ENCODE measurements around the gene AUTS2.

AUTS2 gene

GRCh38 chr7:69799990-69800389, 201.7 kb downstream of the AUTS2 start:
- no peak for FAIRE-seq

DNA sequence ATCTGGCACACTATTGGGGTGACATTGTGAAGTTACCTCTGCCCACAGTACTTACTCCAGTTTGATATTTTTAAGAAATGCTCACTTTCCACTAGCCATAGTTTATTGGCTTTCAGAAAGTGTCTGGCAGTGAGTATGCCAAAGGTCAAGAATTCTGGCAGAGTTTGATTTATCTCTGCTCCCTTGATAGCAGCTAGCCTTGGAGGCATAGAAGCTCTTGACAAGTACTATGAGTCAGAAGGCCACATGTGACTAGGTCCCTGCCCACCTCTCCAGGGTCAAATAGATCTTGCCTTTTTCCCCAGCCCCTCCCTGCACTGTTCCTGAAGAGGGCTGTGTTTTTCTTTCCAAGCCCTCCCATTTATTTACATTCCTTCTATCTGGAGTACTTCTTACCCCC, 202.2 kb downstream of the AUTS2 start:
- FAIRE-seq = no peak

GRCh38 chr7:69801729-69802682, 203.7 kb downstream of the AUTS2 start:
- no peak for FAIRE-seq

GRCh38 chr7:69803699-69804516, 205.6 kb downstream of the AUTS2 start:
- FAIRE-seq = no peak

- FAIRE-seq = no peak
These were observed 206.7 kb downstream of the AUTS2 start for GRCh38 chr7:69804962-69805361.

GRCh38 chr7:69808391-69808790, 210.1 kb downstream of the AUTS2 start:
- no peak for FAIRE-seq

DNA sequence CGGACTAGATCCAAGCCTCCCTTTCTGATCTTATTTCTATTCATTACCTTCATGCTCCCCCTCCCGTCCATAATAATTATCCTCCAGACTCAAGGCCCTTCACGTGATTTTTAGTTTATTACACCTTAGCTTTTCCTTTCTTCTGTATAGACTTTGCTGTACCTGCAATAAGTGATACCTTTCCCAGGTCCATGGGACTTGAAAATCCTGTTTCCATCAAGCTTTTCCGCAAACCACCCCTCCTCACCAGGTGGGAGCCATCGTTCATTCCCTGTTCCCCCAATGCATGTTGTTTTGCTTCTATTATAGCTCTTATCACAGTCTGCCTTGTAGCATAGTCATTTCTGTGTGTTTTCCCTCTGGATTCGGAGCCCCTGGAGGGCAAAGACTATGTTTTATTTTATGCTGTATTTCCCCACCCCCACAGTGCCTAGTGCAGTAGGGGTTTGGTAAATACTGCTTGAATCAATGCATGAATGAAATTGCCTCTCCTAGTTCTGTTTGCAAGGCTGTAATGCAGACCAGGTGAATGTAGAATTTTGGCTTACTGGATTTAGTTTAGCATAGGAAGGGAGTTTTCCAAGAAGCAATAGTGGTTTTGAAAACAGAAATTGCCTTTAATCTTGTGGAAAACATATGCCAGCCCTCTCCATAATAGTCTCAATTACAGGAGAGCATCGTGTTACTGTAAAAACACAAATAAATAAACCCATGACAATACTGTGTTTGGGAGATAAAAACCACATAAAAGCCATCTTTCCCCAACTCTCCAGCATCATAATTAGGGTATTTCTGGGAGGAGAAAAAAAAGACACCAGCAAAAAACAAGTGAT, 213.4 kb downstream of the AUTS2 start:
- no peak for FAIRE-seq

GRCh38 chr7:69812756-69813155, 214.5 kb downstream of the AUTS2 start:
- FAIRE-seq = no peak

DNA sequence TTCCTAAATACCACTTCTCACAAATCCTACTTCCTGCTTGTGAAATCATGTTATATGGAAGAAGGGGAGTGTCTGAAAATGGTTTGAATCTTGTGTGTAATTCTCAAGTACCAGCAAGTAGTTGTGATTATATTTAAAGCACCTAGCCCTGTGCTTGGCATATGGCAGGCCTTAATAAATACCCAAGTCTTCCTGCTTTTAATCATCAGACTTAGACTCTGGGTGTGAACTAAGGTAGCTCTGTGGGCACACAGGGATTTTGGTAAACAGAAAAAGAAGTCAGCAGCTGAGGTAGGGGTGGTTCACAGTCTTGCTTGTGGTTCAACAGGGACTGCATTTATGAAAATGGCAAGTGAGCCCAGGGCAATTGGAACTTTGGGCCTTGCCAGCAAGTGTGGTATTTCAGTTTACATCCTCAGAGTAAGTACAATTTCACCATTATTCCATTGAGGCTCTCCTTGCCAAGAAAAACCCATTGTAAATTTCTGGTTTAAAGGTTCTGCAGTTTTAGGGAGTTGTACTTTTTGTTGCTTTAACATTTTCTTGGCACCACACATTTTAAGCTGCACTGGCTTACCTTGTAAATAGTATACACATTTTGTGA, 215.5 kb downstream of the AUTS2 start:
- no peak for FAIRE-seq

DNA sequence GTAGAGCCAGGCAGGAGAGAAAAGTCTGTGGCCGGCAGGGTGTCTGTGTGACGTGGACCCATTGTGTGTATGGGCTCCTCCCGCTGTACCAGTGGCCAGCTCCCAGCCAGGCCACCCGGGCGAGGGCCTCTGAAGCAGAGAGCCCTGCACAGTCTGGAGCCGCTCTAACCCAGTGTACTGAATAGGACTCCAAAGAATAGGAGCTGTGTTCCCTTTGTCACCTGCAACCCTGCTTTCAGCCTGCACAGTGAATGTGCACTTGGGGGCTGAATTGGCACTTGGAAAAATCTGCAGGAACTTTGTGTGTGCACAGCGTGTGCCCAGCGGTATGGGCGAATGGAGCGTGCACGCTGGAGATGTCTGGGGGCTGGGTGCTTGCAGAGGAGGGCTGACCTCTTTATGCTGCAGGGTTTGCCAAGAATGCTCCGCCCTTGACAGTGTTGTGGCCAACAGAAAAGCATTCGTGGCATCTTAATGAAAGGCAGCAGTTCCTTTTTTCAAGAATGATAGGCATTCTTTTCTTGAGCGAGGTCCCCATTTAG, 216.2 kb downstream of the AUTS2 start:
- no peak for FAIRE-seq

DNA sequence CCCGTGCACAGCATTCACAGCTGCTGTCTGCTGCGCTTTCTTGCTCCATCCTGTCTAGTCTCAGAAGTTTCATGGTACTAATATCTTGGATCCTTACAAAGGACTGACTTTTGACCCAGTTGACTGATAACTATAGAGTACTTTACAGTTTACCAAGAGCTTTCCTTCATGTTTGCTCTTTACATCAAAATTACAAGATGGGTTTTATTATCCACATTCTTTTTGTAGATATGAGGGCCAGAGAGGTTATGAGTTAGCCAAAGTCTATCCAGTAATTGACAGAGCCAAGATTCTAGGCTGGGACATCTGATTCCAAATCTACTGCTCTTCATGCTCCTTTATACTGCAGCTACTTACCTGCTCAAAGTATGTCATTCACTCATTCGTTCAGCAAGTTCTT, 218.2 kb downstream of the AUTS2 start:
- no peak for FAIRE-seq

DNA sequence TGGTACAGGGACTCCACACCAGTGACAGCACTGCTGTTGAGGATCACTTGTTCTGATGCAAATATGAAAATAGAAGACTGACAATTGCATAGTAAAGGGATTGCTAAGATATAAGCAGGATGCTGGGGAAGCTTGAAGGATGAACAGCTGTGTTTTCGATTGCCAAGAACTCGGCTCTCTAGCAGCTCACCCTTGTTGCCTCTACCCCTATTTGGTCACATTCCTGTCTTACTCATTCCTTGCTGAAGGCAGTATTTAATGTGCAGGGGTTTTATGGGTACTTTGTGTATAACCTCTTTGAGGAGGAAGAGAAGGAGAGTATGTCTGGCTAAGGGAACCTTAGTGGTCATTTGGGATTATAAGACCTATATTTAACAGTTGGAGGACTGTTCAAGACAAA, 218.8 kb downstream of the AUTS2 start:
- no peak for FAIRE-seq

DNA sequence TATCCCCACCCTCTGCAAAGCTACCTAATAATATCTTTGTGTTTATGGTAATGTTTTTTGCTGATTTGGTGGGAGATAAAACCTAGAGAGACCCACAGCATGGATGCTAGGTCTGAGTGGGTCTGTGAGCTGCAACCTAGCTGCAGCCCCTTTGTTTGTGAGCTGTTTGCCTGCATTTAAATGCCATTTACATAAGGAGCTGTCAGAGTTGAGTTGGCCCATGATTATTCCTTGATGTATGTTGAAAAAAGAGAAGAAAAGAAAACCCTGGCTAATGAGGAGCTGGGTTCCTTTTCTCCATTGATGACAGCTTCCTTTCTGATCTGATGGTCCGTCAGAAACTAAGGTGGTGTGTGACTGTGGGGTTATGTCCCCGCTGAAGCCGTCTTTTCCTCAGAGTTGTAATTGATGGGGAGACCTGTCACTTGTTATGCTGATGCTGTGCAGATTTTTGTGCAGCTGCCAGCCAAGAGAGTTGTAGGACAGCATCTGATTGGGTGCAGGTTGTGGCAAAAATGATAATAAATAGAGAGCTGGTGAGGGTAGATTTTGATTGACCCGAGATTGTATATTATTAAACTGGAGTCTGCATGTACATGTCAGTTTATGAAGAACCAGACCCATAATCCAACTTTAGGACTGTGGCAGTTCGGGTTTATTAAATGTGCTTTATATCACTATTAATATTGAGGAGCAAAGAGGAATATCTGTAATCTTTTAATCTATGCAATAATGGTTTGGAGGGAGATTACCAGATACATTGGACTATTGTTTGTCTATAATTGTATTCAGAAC, 219.8 kb downstream of the AUTS2 start:
- FAIRE-seq = no peak

- FAIRE-seq = no peak
These were observed 220.5 kb downstream of the AUTS2 start for GRCh38 chr7:69818636-69819332.

- FAIRE-seq = no peak
These were observed 221.0 kb downstream of the AUTS2 start for GRCh38 chr7:69819333-69819705.

- FAIRE-seq = no peak
These were observed 222.4 kb downstream of the AUTS2 start for GRCh38 chr7:69820479-69821192.

- FAIRE-seq = no peak
These were observed 224.1 kb downstream of the AUTS2 start for GRCh38 chr7:69822386-69822785.

GRCh38 chr7:69823151-69823744, 225.0 kb downstream of the AUTS2 start:
- FAIRE-seq = no peak

- FAIRE-seq = no peak
These were observed 227.1 kb downstream of the AUTS2 start for GRCh38 chr7:69825113-69825972.

Measured in A204.1 (cell line).